H1 (cell line): ENCODE measurements around the gene RELN. TPM values are rescaled to one million over a fixed set of nuclear protein-coding genes. Genes with fewer than 3 reads are reported as not detected.

Source experiments
- CTCF ChIA-PET: fragments of 300-600 bp; sonication (Branson Sonifier 250); formaldehyde crosslinking; loops from one replicate; lab custom pipeline; 2021; ENCODE audit not compliant: partially characterized antibody; lab: Charles Lee
- POLR2A ChIA-PET: fragments of 300-600 bp; sonication (Branson Sonifier 250); formaldehyde crosslinking; loops from one replicate; lab custom pipeline; 2021; ENCODE audit warnings: inconsistent platforms; ENCODE audit not compliant: partially characterized antibody; lab: Charles Lee
- DNase-seq, 2 experiments: peaks; one replicate each; pipeline versions ENCODE4 v3.0.0 to v3.0.0-alpha.2; 2010 to 2022; ENCODE audit warnings: low spot score in 2 of 2, low read depth in 1 of 2, mixed read lengths in 1 of 2
- FAIRE-seq: peaks from 2 replicates; lab custom pipeline; 2011; peaks lifted over from hg19 to GRCh38; lab: Jason Lieb, UNC
- H2AFZ ChIP-seq: 2 replicates; pipeline ENCODE4 v1.8.1; 2012; ENCODE audit warnings: low read length, inconsistent platforms
- H2AK5ac ChIP-seq: 2 replicates; pipeline ENCODE4 v1.6.1; 2013; ENCODE audit warnings: low read depth, low read length
- H2BK120ac ChIP-seq: replicated peaks from 2 replicates; pipeline ENCODE3; 2013; ENCODE audit warnings: low read depth, low read length, inconsistent platforms
- H2BK12ac ChIP-seq: 2 replicates; pipeline ENCODE4 v1.6.1; 2013; ENCODE audit warnings: low read depth, low read length
- H2BK15ac ChIP-seq: 2 replicates; pipeline ENCODE4 v1.6.1; 2013; ENCODE audit warnings: low read length
- H2BK20ac ChIP-seq: 2 replicates; pipeline ENCODE4 v1.6.1; 2013; ENCODE audit warnings: low read length
- H2BK5ac ChIP-seq: 2 replicates; pipeline ENCODE4 v1.6.1; 2013; ENCODE audit warnings: low read depth, low read length
- H3K14ac ChIP-seq: 2 replicates; pipeline ENCODE4 v1.6.1; 2013; ENCODE audit warnings: inconsistent platforms; ENCODE audit not compliant: insufficient read length
- H3K18ac ChIP-seq: 2 replicates; pipeline ENCODE4 v1.6.1; 2013; ENCODE audit warnings: low read length; ENCODE audit errors: extremely low read depth
- H3K23ac ChIP-seq: 2 replicates; pipeline ENCODE4 v1.6.1; 2013; ENCODE audit warnings: inconsistent platforms; ENCODE audit not compliant: insufficient read length
- H3K23me2 ChIP-seq: 2 replicates; pipeline ENCODE4 v1.6.1; 2013; ENCODE audit warnings: low read depth, low read length
- H3K27ac ChIP-seq: 2 replicates; pipeline ENCODE4 v1.6.1; 2011; ENCODE audit warnings: low read depth, low read length, inconsistent platforms
- H3K27me3 ChIP-seq, 4 experiments: replicated peaks in 1 of 4; 1 replicate in 1 of 4; 2 replicates in 3 of 4; pipeline versions ENCODE4 v1.6.1 to v1.8.1; 2011 to 2013; ENCODE audit warnings: low read length in 3 of 4, mild to moderate bottlenecking in 3 of 4, inconsistent platforms in 2 of 4, mixed read lengths in 2 of 4, moderate library complexity in 1 of 4; ENCODE audit not compliant: control insufficient read depth in 3 of 4, insufficient read depth in 3 of 4; ENCODE audit errors: extremely low read depth in 1 of 4
- H3K36me3 ChIP-seq, 4 experiments: 2 replicates each; pipeline versions ENCODE4 v1.6.1 to v1.8.1; 2011 to 2013; ENCODE audit warnings: mild to moderate bottlenecking in 4 of 4, low read length in 3 of 4, moderate library complexity in 2 of 4, control low read depth in 1 of 4, inconsistent platforms in 1 of 4; ENCODE audit not compliant: insufficient read depth in 4 of 4, control insufficient read depth in 2 of 4
- H3K4ac ChIP-seq: replicated peaks from 2 replicates; pipeline ENCODE3; 2013; ENCODE audit warnings: low read length, low read depth, mixed read lengths, inconsistent platforms; ENCODE audit not compliant: insufficient read length
- H3K4me1 ChIP-seq, 4 experiments: replicated peaks in 1 of 4; 1 replicate in 1 of 4; 2 replicates in 3 of 4; pipeline versions ENCODE4 v1.6.1 to v1.8.1; 2011 to 2013; ENCODE audit warnings: low read length in 3 of 4, inconsistent platforms in 2 of 4, mixed read lengths in 1 of 4; ENCODE audit not compliant: insufficient read depth in 4 of 4, control insufficient read depth in 3 of 4
- H3K4me2 ChIP-seq, 2 experiments: 2 replicates each; pipeline versions ENCODE4 v1.6.1 to v1.8.1; 2011 to 2013; ENCODE audit warnings: low read depth in 2 of 2, low read length in 2 of 2, control low read depth in 1 of 2, inconsistent platforms in 1 of 2, mild to moderate bottlenecking in 1 of 2; ENCODE audit not compliant: insufficient read depth in 1 of 2
- H3K4me3 ChIP-seq, 4 experiments: fragments of 200-600, 300-600 bp in 1 of 4; sonication (generic), shearing (Covaris generic), sonication (Bioruptor Twin) in 1 of 4; 2 replicates each; pipeline versions ENCODE4 v1.5.1 to v1.8.1; 2011 to 2016; ENCODE audit warnings: low read length in 4 of 4, low read depth in 3 of 4, control low read depth in 2 of 4, inconsistent platforms in 2 of 4, mild to moderate bottlenecking in 2 of 4, mixed read lengths in 1 of 4, moderate library complexity in 1 of 4; ENCODE audit not compliant: insufficient read depth in 2 of 4; ENCODE audit errors: extremely low read depth in 1 of 4
- H3K56ac ChIP-seq: replicated peaks from 2 replicates; pipeline ENCODE3; 2013; ENCODE audit warnings: low read depth, mild to moderate bottlenecking, mixed read lengths, low read length, inconsistent platforms; ENCODE audit not compliant: insufficient read length
- H3K79me1 ChIP-seq: 2 replicates; pipeline ENCODE4 v1.6.1; 2013; ENCODE audit warnings: low read depth, low read length, control low read depth
- H3K79me2 ChIP-seq, 2 experiments: 2 replicates each; pipeline versions ENCODE4 v1.6.1 to v1.8.1; 2012 to 2013; ENCODE audit warnings: low read length in 2 of 2, mild to moderate bottlenecking in 2 of 2, inconsistent platforms in 1 of 2; ENCODE audit not compliant: insufficient read depth in 2 of 2, control insufficient read depth in 1 of 2
- H3K9ac ChIP-seq, 4 experiments: replicated peaks in 1 of 4; 1 replicate in 1 of 4; 2 replicates in 3 of 4; pipeline versions ENCODE4 v1.6.1 to v1.8.1; 2011 to 2013; ENCODE audit warnings: low read depth in 3 of 4, low read length in 3 of 4, control low read depth in 2 of 4, mild to moderate bottlenecking in 2 of 4, moderate library complexity in 2 of 4, inconsistent platforms in 1 of 4; ENCODE audit errors: extremely low read depth in 1 of 4
- H3K9me3 ChIP-seq, 2 experiments: 2 replicates each; pipeline versions ENCODE4 v1.6.1 to v1.8.1; 2012 to 2013; ENCODE audit warnings: mild to moderate bottlenecking in 2 of 2, moderate library complexity in 2 of 2, control low read depth in 1 of 2, inconsistent platforms in 1 of 2, low read depth in 1 of 2, low read length in 1 of 2, mixed read lengths in 1 of 2; ENCODE audit not compliant: insufficient read depth in 2 of 2
- H4K20me1 ChIP-seq, 2 experiments: replicated peaks in 1 of 2; 2 replicates each; pipeline versions ENCODE3 to v1.8.1; 2011 to 2013; ENCODE audit warnings: inconsistent platforms in 2 of 2, low read length in 2 of 2, mild to moderate bottlenecking in 1 of 2; ENCODE audit not compliant: insufficient read depth in 2 of 2, control insufficient read depth in 1 of 2
- H4K5ac ChIP-seq: 2 replicates; pipeline ENCODE4 v1.6.1; 2013; ENCODE audit warnings: low read length, low read depth, mixed read lengths, inconsistent platforms; ENCODE audit not compliant: insufficient read length
- H4K8ac ChIP-seq: 2 replicates; pipeline ENCODE4 v1.8.0; 2013; ENCODE audit warnings: mild to moderate bottlenecking, moderate library complexity, low read length, inconsistent platforms; ENCODE audit not compliant: insufficient read depth; ENCODE audit errors: extremely low read depth
- H4K91ac ChIP-seq: replicated peaks from 2 replicates; pipeline ENCODE3; 2013; ENCODE audit warnings: low read length, mixed read lengths, inconsistent platforms; ENCODE audit not compliant: insufficient read length
- ATF2 ChIP-seq: IDR thresholded peaks from 2 replicates; pipeline ENCODE4 v1.6.1; 2012; ENCODE audit warnings: low read length, inconsistent platforms
- CHD1 ChIP-seq: IDR thresholded peaks from 2 replicates; pipeline ENCODE4 v1.6.1; 2012; ENCODE audit warnings: low read depth, low read length, improper control_type of control experiment
- CHD2 ChIP-seq: IDR thresholded peaks from 2 replicates; pipeline ENCODE4 v1.6.1; 2012; ENCODE audit warnings: low read length, improper control_type of control experiment
- CREB1 ChIP-seq: IDR thresholded peaks from 2 replicates; pipeline ENCODE4 v1.6.1; 2012; ENCODE audit warnings: inconsistent platforms
- E2F6 ChIP-seq: IDR thresholded peaks from 2 replicates; pipeline ENCODE4 v1.6.1; 2012; ENCODE audit warnings: inconsistent platforms
- HDAC6 ChIP-seq: IDR thresholded peaks from one replicate; pipeline ENCODE4 v1.7.1; 2012; ENCODE audit warnings: low read depth, mild to moderate bottlenecking, inconsistent platforms, low read length, moderate library complexity
- KDM4A ChIP-seq: IDR thresholded peaks from one replicate; pipeline ENCODE4 v1.7.1; 2012; ENCODE audit warnings: low read depth, mild to moderate bottlenecking, moderate library complexity, low read length, inconsistent platforms; ENCODE audit not compliant: severe bottlenecking
- PHF8 ChIP-seq: fragments of 200-600 bp; sonication (generic); conservative IDR thresholded peaks from 2 replicates; pipeline ENCODE4 v1.7.1; 2012; ENCODE audit warnings: low read depth, mild to moderate bottlenecking, inconsistent platforms, low read length, moderate library complexity
- RBBP5 ChIP-seq: IDR thresholded peaks from 2 replicates; pipeline ENCODE4 v1.7.1; 2012; ENCODE audit warnings: low read depth, mild to moderate bottlenecking, inconsistent platforms, low read length, moderate library complexity, borderline replicate concordance
- SP1 ChIP-seq: IDR thresholded peaks from 2 replicates; pipeline ENCODE4 v1.6.1; 2011; ENCODE audit warnings: low read depth, low read length
- SUZ12 ChIP-seq: fragments of 200-600 bp; sonication (generic); IDR thresholded peaks from 2 replicates; pipeline ENCODE4 v1.6.1; 2012; ENCODE audit warnings: mild to moderate bottlenecking, inconsistent platforms, low read length, moderate library complexity, mixed read lengths
- TEAD4 ChIP-seq: IDR thresholded peaks from 2 replicates; pipeline ENCODE4 v1.6.1; 2012; ENCODE audit warnings: low read depth, low read length, inconsistent platforms, mixed read lengths
- USF2 ChIP-seq: IDR thresholded peaks from 2 replicates; pipeline ENCODE4 v1.6.1; 2011; ENCODE audit warnings: low read length, improper control_type of control experiment
- polyA plus RNA-seq, 7 experiments: library from polyadenylated mRNA; depleted of rRNA in 3 of 7; stranded (reverse) in 5 of 7; unstranded in 2 of 7; fragments of >200 nt in 5 of 7; fragments of 200-250 nt in 2 of 7; gene quantifications; 1 replicate in 5 of 7; 2 replicates in 1 of 7; 4 replicates in 1 of 7; pipeline versions ENCODE4 v1.2.1 to v1.2.3, GENCODE V29; 2011 to 2013; ENCODE audit warnings: missing spikeins in 2 of 7, mixed read lengths in 2 of 7
- total RNA-seq: library from RNA; stranded (reverse); fragmentation: NEBNext Ultra II Directional; extraction: Animal tissue kit (Norgen Biotek cat#: 25700); gene quantifications from 2 replicates; pipeline ENCODE4 v1.2.1, GENCODE V29; 2021

Gene RELN
- total and polyA plus RNA-seq, 2 of the 8 experiments (the other 6 are each of a cell fraction or from before 2014, with no cell fraction given): 0.03 to 0.07 TPM

GRCh38 chr7:103795787-103796186, 193.7 kb downstream of the RELN start:
- Histone ChIP-seq H2BK20ac (no peak overlapping the region), H3K27me3 (no peaks in the 10 kb centered on the region), H3K23me2 (no peaks in the 10 kb centered on the region), H3K4me3 (no peak overlapping the region), H2BK15ac (no peak overlapping the region), H3K79me1 (no peaks in the 10 kb centered on the region), H4K8ac (no peak overlapping the region), H3K56ac (no peak overlapping the region), H2BK12ac (no peak overlapping the region), H3K27ac (no peak overlapping the region), H4K20me1 (no peaks in the 10 kb centered on the region), H2AFZ (no peak overlapping the region), H3K4me2 (no peak overlapping the region), H3K18ac (no peak overlapping the region), H3K4me1 (no peaks in the 10 kb centered on the region), H3K9me3 (no peaks in the 10 kb centered on the region), H3K36me3 (no peaks in the 10 kb centered on the region), H3K4ac (no peak overlapping the region), H4K5ac (no peak overlapping the region), H2AK5ac (no peak overlapping the region), H3K79me2 (no peaks in the 10 kb centered on the region), H4K91ac (no peak overlapping the region), H2BK120ac (no peak overlapping the region), H3K9ac (no peak overlapping the region), H3K23ac (no peak overlapping the region), H3K14ac (no peak overlapping the region), H2BK5ac (no peak overlapping the region)
- FAIRE-seq (no peak), DNase-seq (no peak)
- CTCF ChIA-PET: no interaction called here
- POLR2A ChIA-PET: no interaction called here
- TF ChIP-seq CREB1 (no peak), PHF8 (no peak), CHD1 (no peak), ATF2 (no peak), HDAC6 (no peak), E2F6 (no peak), KDM4A (no peak), USF2 (no peak), SUZ12 (no peak), RBBP5 (no peak), CHD2 (no peak), SP1 (no peak), TEAD4 (no peak)
